IPS-NIHi11 (cell line): Measurements from ENCODE around the gene SLAMF9.

Experiments
- DNase-seq: peaks from one replicate; pipeline ENCODE4 v3.0.0; 2012; ENCODE audit warnings: mixed read lengths, low spot score

Gene SLAMF9

GRCh38 chr1:159932296-159933285, 21.4 kb downstream of the SLAMF9 start:
- no peak for DNase-seq

DNA sequence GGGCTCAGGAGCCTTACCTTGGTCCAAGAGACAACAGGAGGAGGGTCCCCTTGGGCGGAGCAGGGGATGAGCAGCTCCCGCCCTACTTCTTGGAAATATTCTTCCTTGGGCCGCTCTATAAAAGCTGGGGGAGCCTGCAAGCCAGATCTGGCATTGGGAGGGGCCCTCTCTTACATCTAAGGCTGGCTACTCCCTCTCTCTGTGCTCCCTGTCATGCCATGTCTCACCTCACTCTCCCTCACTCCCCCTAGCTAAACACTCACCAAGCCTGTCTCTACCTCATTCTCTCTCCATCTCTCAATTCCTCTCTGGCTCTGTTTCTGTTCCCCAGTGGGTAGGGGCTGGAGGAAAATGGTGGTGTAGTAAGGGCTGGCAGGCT, 22.3 kb downstream of the SLAMF9 start:
- DNase-seq = no peak

DNA sequence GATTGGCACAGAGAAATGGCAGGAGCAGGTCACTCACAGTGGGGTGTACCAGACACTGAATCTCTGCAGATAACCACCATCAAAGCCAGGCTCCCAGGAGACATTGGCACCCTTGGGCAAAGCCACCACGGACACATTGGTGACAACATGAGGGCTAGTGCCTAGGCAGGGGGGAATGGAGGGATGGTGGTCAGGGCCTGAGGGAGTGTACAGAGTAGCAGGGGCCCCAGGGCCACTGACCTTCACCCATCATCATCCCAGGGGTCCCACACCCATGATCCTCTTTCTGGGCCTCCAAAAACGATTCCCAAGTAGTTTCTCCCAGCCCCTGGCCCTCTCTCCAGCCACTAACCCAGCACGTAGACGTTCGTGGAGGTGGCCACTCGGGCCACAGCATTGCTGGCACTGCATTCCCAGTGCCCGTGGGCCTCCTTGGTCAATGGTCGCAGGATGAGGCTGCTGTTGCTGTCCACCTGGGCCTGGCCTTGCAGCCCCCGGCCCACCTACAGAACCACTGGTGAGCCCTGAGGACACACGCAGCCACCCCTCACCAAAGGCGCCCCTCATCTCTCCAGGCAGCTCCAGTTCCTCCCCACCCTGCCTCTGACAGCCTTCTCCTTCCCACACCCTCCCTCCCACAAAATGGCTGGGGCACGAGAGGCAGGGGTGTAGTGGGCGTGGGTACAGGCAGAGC, 22.8 kb downstream of the SLAMF9 start:
- no peak for DNase-seq

- DNase-seq = no peak
Measured at GRCh38 chr1:159930634-159931033, 23.4 kb downstream of the SLAMF9 start.

- DNase-seq = no peak
Measured at GRCh38 chr1:159930216-159930615, 23.8 kb downstream of the SLAMF9 start.

DNA sequence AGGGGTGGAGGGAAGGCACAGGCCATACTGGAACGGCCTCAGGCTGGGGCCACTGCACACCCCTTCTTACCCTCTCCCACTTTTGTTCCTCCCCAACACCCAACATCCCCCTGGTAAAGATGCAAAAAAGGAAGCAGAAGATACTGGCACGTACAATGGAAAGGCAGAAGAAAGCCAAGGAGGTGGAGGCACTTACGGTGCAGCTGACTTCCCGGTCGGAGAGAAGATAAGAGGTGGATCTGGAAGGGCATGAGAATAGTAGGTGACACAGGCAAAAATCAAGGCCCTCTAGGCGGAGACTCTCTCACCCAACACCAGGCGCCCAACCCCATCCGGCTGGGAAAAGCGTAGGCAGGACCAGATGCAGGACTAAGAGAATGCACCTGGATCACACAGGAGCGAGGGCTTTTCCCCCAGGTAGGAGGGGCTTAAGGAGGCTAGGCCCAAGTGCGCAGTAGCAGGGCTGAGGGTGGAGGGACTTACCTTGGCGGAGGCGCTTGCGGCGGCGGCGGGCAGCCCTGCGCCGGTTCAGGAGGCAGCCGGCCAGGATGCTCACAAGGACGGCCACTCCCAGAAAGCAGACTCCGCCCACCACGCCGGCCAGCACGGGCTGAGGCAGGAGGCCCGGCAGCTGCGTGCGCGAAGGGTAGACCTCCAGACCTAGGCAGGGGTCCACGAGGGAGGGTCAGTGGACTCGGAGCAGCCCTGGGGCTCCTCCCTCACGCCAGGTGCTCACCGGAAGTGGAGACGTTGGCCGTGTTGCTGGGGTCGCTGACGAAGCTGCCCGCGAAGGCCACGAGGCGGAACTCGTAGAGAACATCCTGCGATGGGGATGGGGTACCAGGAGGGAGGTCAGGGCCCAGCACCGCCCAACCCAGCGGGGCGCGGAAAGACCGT, 24.6 kb downstream of the SLAMF9 start:
- DNase-seq = no peak

GRCh38 chr1:159928491-159929050, 25.5 kb downstream of the SLAMF9 start:
- no peak for DNase-seq

DNA sequence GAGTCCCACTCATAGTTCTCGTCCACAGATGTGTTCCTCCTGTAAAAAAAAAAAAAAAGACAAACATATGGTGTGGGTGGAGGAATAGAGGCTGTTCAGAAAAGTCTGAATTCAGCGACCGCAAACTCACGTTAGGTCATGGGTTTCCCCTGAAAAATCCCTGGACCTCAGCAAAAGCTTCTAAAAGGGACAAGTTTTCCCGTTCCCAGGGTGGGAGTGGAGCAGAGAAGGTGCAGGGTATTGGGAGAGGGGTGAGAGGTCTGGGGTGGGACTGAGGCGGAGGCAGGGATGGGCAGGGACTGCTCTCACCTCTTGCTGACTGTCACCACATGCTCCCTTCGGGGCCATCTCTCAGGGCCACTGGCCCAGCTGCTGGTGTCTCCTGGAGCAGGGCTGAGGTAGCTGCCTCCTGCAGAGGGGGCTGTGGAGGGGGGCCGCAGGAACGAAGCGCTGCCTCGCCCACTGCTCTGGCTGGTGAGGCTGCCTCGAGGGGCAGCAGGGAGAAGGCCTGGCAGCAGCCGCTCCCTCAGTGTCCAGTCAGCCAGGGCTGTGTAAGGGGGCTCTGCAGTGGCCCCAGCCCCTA, 26.1 kb downstream of the SLAMF9 start:
- DNase-seq = no peak

GRCh38 chr1:159927211-159927848, 26.7 kb downstream of the SLAMF9 start:
- DNase-seq = no peak

- DNase-seq = peak; percentile 61
Measured at GRCh38 chr1:159925719-159926078, 28.3 kb downstream of the SLAMF9 start.

- DNase-seq = peak; percentile 96
Measured at GRCh38 chr1:159924791-159925718, 29.0 kb downstream of the SLAMF9 start, which contains the start of gene TAGLN2. TSS of gene TAGLN2 (minus strand) at chr1:159925507. CDS start at chr1:159920509, 4,998 bp downstream.

- DNase-seq = peak; percentile 81
Measured at GRCh38 chr1:159924025-159924790, 29.8 kb downstream of the SLAMF9 start.

DNA sequence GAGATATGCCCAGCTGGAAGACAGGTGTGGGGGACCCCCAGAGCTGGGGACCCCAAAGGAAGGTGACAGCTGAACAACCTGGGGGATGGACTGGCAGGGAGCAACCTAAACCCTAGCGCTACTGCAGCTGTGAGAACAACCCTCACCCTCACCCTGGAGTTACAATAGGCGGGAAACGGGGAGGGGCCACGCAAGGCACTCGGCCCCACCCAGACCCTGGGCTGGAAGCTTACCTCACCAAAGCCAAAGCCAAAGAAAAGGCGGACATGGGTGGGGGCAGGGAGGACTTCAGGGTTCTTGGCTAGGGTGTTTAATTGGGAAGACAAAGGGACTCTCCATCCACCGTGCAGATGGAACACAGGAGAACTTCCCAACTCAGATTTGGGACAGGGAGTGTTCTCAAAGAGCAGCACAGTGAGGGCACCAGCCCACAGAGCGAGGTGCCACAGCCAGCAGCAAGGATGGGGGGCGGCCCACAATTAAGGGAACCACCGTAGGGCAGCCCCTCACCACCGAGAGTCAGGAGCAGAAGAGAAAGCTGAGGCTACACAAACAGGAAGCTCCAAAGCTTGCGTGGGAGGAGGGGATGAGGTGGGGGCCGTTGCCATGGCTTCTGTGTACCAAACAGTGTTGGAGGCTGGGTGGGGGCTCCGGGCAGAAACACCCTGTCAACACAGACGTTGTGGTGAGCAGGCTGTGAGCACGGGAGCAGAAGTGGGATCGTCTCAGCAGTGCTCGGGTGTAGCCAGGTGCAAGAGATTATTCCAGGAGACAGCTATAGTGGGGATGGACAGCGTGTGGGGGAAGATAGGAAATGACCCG, 30.6 kb downstream of the SLAMF9 start:
- peak; percentile 83 for DNase-seq

DNA sequence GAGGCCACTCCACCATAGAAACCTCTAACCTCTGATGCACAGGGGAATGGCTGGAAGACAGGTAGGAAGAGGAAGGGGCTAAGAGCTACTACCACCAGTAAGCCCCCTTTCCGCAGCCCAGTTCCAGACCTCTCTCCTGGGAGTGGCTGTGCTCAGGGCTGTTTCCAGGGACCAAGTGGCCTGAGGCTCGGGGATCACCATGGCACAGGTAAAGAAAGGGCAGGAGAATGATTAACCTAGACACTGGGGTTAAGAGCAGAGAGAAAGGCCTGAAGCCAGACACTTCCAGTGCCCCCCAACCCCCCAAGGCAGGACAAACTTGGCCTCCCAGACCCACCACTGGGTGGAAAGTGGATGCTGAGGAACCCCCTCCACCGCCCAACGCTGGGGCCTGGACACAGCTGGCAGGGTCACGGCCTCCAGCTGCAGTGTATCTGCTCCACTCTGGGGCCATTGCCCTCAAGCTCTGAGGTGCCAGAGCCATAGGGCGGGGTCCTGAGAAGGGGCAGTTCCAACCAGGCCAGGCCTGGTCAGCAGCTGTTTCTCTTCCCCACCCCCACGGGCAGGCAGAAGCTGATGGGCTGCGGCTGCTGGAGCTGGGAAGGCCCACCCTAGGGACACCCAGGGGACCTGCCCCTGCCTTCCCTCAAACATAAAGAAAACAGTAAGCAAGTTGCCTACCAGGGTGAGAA, 31.4 kb downstream of the SLAMF9 start:
- DNase-seq = no peak

GRCh38 chr1:159921700-159922504, 32.1 kb downstream of the SLAMF9 start:
- DNase-seq = no peak

DNA sequence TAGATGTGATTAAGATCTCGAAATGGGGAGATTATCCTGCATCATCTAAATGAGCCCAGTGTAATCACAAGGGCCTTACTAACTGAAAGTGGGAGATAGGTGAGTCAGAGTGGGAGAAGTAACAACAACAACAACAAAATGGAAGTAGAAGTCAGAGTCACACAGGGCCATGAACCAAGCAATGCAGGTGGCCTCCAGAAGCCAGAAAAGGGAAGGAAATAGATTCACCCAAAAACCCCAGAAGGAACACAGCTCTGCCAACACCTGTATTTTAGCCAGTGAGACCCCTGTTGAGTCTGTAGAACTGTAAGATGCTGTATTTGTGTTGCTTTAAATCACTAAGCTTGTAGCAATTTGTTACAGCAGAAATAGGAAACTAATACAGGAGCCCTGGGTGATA, 32.8 kb downstream of the SLAMF9 start:
- DNase-seq = no peak

- no peak for DNase-seq
Measured at GRCh38 chr1:159920651-159921050, 33.4 kb downstream of the SLAMF9 start.
